Fibroblast of skin of right biceps (primary cell): Measurements from ENCODE around the gene PKN1.
"Not testable (repeated sequence)": the region's sequence is repeated elsewhere in the genome, so short reads cannot be mapped to it uniquely, and the experiment has no call there.

Experiments
- DNase-seq: peaks from one replicate; pipeline ENCODE4 v3.0.0-alpha.2; 2013

PKN1 gene

DNA sequence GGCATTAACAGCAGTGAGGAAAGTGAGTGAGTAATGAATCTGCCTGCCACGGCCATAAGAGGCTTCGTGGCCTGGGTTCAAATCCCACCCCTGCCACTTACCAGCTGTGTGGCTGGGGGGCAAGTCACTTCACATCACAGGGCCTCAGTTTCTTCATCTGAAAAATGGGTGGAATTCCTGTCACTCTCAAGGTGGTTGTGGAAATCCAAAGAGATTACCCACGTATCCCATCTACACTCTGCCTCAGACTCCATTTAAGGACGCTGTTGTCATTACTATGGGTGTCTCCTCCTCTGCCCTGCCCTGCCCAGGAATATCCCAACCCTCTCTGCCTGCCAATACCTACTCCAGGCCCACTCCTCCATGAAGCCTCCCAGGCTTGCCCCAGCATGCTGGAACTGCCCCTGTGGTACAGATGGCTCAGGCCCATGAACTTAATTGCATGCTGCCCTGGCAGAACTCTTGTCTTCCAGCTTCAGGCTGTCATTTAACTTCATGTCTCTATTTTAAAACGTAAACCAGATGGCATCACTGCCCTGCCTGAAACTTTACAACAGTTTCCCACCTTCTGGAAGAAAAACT lies 59.7 kb downstream of the PKN1 start:
- DNase-seq, result no peak

DNA sequence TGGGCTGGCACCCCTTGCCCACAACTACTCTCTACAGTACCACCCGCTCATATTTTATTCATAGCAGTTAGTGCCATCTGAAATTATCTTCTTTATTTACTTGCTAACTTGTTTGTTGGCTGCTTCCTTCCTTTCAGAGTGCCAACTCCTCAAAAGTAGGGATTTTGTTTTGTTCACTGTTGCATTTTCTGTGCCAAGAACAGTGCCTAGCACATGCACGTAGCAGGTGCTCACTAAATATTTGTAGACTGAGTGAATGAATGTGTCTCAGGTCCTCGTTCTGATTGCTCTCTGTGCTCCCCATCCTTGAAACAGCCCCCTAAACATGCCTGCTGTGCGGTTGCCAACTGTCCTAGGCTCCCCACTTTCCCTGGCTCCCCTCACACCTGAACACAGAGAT lies 61.3 kb downstream of the PKN1 start:
- DNase-seq, result no peak

DNA sequence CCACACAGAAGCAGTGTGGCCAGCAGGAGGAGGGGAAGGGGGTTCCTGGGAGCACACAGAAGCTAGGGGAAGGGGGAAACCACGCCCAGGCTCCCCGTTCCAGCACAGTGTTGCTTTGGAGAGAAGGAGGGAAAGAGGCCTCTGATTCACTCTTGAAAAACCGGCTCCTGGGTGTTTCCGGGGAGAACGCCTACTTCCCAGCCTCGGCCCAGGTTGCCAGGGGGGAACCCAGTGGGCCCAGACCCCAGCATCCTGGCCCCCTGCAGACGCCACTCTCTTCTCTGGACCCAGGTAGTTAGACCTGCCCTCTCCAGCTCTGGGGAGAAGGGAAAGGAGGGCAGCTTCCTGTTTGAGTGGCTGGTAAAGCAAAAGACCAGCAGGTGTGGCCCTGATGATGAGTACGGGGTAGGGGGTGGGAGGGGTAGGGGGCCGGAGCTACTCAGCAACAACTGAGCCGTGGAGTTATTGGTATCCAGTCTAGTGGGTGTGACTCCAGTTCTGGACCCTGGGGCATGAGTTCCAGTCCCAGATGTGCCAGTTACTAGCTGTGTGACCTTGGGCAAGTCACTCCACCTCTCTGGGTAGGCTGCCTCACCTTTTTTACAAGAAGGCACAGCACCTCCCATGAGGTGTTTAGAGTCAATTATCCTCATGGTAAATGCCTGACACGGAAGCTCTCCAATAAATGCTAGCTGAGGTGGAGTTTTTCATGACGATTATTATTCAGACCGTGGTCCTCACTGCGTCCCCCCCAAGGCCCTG lies 62.0 kb downstream of the PKN1 start:
- DNase-seq, result no peak

DNA sequence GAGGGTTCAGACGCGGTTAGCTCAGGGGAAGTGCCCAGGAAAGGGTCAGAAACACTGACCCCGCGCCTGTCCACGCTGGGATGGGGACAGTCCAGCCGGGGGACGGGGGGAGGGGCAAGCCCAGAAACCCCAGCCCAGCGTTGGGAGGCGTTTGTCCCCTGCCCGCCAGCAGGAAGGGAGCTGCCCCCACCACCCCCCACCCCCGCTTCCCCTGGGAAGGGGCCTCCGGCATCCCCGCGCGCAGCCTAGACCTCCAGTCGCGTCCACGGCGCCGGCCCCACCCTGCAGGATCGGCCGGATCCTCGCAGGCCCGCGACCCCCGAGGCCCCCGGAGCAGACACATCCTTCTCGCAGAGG lies 62.5 kb downstream of the PKN1 start:
- DNase-seq, result no peak

DNA sequence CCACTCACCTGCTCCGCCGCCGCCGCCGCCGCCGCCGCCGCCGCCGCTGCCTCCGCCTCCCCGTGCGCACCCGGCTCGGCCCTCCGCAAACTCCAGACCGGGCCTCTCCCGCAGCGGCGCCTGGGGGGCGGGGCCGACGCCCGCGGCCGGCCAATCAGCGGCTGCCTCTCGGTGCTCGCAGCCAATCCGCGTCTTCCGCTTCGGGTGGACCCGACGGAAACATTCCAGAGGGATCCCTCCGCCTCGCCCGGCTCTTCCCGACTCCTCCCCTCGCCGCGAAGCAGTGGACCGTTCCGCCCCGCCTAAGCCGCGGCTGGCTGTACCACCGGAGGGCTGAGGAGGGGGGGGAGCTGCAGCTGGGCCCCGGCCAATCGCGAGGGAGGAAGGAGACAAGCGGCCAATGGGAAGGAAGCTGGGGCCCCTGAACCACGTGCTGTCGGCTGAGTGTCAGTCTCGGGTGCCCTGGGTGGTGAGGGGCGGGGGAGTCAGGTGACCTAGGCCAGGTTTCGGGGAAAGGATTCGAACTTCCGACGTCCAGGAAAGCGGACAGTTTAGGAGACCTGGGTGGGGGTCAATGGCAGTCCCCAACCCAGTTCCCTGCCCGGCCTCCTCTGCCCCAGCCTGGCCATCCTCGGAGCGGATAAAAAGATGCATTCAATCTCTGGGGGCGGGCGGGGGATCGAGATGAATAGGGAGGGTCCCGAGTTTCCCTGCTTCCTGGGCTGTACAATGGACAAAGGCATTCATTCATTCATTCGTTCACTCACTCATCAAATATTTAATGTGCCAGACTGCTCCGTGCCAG lies 63.1 kb downstream of the PKN1 start, which contains the start of gene GIPC1:
Gene GIPC1 (minus strand): TSS at position 99 of the 805 bp plus-strand sequence. CDS start 13,151 bp downstream, outside the sequence.
- peak; percentile 99 for DNase-seq

DNA sequence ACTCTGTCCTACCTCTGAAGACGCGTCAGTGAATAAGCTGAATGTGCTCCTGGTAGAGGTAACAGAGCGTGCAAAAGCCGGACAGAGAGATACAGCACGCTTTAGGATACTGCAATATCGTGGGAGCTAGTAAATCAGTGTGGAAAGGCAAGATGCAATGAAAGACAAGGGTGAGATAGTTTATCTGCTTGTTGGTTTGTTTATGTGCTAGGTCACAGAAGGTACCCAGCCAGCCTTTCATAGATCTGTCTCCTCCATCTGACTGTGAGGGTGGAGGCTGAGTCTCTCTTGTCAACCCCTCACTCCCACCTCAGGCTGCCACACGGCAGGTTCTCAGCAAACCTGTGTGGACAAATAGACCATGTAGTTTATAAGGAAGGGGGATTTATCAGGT lies 63.7 kb downstream of the PKN1 start:
- DNase-seq, result no peak

DNA sequence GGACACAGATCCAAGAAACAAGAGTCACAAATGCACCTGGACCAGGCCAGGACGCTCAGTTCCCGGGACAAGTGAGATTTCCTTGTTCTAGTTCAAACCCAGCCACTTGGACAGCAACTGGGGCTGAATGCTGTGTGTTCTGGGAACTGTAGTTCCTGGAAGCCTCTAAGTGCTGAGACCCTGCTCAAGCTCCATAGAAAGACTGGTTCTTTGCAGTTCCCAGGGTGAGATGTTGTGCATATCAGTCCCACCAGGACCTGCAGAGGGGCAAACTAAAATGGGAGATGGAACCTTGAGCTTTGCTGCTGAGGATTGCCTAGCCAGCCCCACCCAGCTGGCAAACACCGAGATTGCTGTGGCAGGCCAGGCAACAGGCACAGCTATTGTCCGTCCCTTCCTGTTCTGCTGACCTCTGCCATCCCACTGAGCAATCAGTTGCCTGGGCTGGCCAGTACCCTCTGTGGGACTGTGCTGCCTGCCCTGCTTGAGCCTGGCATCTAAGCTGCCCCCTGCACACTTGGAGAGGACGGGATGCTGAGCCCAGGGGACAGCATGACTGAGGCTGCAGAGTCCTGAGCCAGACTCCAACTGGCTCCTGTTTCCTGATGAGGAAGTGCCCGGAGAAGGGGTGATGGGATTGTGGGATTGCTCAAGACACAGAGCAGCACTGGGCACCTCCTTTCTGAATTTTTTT lies 64.3 kb downstream of the PKN1 start:
- no peak for DNase-seq

DNA sequence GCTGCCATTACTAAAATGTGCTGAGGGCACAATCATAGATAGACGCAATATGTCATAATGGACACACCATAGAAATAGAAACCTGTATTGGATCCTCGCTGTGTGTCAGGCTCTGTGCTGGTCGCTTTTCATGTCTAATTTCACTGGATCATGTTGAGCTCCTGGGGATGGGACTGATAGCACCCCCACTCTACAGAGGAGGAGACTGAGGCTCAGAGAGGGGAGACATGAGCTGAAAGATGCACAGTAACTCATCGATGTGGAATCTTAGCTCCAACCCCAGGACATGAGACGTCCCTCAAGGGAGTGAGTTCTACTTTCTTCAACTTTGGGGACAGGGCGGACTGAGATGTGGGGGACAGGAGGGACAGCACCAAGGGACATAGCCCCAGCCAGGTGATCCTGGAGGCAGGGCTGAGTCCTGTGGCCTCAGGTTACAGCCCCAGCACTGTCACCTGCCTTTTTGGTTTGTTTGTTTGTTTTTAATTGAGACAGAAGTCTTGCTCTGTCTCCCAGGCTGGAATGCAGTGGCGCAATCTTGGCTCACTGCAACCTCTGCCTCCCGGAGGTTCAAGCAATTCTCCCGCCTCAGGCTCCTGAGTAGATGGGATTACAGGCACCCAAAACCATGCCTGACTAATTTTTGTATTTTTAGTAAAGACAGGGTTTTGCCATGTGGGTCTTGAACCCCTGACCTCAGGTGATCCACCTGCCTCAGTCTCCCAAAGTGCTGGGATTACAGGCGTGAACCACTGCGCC lies 69.4 kb downstream of the PKN1 start:
- DNase-seq, result peak; percentile 26

DNA sequence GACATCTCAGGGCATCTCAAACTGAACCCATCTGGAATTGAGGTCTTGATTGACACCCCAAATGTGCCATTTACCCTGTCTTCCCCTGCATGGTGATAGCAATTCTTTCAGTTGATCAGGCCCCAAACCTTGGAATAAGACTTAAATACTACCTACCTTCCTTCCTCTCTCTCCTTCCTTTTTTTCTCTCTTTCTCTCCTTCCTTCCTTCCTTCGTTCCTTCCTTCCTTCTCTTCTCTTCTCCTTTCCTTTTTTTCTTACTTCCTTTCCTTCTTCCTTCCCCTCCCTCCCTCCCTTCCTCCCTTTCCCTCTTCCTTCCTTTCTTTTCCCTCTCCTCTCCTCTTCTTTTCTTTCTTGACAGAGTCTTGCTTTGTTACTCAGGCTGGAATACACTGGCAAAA lies 70.2 kb downstream of the PKN1 start:
- DNase-seq, result no peak

DNA sequence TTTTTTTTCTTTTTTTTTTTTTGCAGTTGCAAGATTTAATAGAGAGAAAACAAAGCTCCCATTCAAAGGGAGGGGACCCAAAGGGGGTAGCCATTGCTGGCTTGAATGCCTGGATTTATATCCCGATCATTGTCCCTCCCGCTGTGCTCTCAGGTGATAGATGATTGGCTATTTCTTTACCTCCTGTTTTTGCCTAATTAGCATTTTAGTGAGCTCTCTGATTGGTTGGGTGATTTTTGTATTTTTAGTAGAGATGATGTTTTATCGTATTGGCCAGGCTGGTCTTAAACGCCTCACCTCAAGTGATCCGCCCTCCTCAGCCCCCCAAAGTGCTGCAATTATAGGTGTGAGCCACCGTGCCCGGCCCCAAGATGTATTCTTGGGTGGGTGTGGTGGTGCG lies 71.5 kb downstream of the PKN1 start:
- DNase-seq, result not testable (repeated sequence)

DNA sequence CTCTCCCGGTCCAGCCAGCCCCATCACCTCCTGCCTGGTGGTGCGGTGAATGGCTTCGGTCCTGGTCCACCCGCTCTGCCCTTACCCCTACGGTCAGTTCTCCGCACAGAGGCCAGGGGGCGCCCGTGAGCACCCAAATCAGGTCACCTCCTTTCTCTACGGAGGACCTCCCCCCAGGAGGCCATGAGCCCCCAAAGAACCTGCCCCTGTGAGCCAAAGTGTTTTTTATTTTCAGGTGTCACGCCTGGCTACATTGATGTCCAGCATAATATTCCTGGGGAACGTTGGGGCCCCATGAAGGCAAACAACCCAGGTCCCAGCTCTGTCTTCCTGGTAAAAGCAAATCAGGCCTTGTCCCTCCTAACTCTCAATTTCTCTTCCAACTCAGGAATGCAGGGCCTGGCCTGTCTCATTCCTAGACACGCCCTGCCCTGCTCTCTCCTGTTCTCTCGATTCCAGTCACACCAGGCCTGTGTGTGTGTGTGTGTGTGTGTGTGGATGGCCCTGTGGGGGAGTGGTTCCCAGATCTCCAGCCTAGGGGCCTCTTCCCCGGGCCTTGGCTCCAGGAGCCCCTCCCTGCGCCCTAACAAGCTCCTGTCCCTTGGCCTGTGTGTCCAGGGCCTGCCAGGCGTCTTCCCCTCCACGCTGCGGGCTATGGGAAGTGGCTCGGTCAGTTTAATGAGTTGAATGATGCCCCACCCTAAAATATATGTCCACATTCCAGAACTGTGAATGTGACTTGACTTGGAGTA lies 72.6 kb downstream of the PKN1 start:
- DNase-seq, result peak; percentile 95

DNA sequence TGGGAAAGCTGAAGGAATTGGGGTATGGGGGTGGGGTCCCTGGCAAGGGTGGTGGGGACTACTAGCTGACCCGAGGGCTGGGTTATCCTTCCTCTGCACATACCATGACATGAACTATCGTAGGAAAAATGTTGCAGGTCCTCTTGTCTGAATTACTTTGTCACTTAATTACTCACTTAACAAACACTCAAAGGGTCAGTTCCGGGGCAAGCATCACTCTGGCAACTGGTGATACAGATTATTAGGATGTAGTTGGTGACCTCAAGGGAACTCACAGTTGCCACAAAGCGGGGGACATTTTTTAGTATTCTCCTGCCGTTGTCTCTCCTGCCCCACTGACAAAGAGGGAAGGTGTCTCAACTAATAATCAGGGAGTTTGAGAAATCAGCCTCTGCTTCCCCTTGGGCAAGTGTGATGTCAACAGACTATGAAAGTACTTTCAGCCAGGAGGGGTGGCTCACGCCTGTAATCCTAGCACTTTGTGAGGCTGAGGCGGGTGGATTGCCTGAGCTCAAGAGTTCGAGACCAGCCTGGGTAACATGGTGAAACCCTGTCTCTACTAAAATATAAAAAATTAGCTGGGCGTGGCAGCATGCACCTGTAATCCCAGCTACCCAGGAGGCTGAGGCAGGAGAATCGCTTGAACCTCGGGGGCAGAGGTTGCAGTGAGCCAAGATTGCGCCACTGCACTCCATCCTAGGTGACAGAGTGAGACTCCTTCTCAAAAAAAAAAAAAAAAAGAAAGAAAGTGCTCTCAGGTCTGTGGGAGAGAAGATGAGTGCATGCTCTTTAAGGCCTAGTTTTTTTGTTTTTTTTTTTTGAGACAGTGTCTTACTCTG lies 74.8 kb downstream of the PKN1 start:
- DNase-seq, result peak; percentile 83

DNA sequence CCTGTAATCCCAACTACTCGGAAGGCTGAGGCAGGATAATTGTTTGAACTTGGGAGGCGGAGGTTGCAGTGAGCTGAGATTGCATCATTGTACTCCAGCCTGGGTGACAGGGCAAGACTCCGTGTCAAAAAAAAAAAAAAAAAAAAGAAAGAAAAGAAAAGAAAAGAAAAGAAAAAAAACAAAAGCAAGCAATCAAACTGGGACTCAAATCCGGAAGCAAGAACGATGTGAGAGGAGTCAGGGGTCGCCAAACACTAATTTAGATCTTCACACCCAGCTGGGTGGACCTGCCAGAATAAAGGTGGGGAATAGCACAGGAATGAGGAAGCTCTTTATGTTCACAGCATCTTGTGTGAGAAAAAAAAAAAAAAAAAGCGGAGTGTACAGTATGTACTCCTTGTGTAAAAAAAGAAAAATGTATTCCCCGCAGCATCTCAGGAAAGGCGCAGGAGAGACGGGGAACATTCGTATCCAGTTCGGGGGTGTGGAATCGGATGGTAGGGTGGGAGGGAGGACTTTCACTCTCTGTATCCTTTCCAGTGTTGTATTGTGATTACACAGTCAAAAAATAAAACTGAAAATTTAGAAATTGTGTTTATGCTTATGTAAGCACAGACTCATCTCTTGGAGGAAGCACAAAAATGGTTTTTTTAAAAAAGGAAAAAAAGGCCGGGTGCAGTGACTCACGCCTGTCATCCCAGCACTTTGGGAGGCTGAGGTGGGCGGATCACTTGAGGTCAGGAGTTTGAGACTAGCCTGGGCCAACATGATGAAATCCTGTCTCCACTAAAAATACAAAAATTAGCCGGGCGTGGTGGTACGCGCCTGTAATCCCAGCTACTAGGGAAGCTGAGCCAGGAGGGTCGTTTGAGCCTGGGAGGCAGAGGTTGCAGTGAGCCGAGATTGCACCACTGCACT lies 77.5 kb downstream of the PKN1 start:
- DNase-seq, result peak; percentile 82

DNA sequence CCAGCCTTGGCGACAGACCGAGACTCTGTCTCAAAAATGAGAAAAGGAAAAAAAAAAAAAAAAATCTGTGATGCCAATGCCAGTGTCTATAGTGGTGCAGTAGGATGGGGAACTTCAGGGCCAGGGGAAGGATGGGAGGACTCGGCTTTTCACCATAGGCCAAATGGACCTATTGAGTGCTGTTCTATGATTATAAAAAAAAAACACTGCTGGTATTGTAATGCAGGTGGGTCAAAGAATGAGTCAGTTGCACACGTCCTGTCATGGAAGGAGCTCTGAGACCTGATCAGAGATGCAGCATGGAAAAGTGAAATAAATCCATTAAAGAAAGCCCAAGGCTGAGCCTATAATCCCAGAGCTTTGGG lies 78.1 kb downstream of the PKN1 start:
- no peak for DNase-seq

DNA sequence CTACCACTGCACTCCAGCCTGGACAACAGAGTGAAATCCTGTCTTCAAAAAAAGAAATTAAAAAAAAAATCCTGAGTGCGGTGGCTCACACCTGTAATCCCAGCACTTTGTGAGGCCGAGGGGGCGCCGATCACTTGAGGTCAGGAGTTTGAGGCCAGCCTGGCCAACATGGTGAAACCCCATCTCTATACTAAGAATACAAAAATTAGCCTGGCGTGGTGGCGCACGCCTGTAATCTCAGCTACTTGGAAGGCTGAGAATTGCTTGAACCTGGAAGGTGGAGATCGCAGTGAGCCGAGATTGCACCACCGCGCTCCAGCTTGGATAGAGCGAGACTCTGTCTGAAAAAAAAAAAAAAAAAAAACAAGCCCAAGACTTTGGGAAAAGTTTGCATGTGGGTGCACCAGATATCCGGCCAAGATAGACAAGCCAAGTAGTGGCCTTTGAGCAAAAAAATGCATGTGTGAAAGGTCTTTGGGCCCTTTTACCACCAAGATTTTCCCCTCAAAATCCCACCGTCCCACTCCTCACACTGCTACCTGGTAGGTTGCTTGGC lies 79.4 kb downstream of the PKN1 start:
- no peak for DNase-seq

DNA sequence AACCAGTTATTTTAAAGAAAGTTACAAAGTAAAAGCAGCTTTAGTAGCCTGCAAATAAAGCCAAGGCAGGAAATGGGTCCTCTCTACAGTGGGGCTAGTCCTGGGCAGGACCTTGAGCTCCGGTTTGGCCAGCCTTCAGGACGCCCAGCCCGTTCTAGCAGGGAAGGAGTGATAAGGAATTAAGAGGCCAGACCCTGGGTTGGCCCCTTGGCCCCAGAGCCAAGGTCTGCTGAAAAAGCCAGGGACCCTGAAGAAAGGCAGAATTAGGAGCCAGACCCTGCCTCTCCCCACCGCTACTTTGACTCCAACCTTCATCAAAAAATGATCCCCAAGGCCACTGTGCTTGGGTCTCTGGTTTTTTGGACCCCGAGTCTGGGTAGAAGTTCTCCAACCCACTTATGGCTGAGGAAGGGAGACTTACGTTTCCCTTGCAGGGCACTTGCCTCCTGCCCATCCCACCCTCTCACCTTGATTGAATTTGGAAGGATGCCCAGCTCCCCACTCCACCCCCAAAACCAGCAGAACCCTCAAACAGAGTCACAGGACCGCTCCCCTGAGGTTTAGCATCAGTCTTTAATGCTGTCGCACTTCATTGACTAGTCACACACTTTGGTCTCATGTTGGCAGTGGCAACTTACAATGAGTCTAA lies 81.2 kb downstream of the PKN1 start:
- DNase-seq, result no peak

DNA sequence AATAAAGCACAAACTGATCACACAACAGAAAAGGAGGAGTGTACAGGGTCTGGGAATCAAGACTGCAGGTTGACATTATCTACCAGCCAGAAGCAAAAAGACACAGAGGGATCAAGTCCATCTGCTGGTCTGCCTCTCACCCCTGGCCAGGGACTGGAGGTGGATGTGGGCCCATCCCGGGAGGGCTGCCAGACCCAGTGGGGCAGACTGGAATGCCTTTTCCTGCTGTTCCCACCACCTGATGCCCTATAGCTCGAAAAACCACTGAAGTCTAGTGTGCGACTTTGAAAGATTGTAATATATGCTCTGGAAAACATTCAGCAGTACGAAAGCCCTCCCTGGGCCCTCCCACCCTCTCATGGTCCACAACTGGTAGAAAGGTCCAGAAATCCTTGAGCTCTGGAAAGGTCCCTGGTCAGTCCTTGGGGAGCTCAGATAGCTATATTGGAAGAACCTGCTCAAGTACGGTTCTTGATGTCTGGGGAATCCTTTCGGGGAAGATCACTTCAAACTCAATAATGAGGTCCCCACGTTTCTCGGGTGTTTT lies 82.5 kb downstream of the PKN1 start:
- no peak for DNase-seq

DNA sequence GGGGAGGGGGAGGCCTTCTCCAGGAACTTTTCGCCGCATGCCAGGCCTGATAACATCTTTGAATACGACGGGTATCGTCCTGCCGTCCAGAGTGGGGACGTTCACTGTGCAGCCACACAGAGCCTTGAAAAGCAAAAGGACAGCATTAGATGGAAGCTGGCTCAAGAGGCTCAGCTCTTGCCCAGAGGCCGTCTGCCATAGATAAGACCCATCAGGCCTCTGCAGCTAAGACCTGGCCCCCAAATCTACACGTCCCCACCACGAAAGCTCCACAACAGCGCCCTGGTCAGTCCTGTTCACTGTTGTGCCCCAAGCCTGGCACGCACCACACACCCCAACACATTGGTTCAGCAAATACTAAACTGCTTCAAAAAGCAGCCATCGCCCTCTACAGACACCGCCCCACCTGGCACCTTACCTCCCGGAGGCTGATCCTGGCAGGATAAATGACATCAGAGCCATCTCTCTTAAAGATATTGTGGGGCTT lies 83.0 kb downstream of the PKN1 start:
- DNase-seq, result no peak
